Measurements from ENCODE around the gene A1BG.

Gene A1BG

GRCh38 chr19:58367698-58368454 is 14.6 kb upstream of the A1BG start:
- Histone ChIP-seq H3K79me2 (ENCODE audit: insufficient read depth, low read length) (no peaks in the 10 kb centered on the region), H3K9me3 (ENCODE audit: insufficient read depth, low read depth, low read length) (no peaks in the 10 kb centered on the region), H3K9ac (ENCODE audit: low read depth, low read length, poor library complexity, severe bottlenecking) (no peak overlapping the region), H3K4me2 (ENCODE audit: low read depth, low read length, poor library complexity, severe bottlenecking) (no peak overlapping the region), H2AFZ (ENCODE audit: low read length) (no peak overlapping the region), H3K9me2 (replicated peaks; ENCODE audit: low read depth, low read length) (no peaks in the 10 kb centered on the region), H3K36me3 (ENCODE audit: insufficient read depth, low read length) (no peaks in the 10 kb centered on the region), H3K4me3 (ENCODE audit: low read length, poor library complexity, severe bottlenecking) (no peak overlapping the region), H4K20me1 (ENCODE audit: insufficient read depth, low read length, poor library complexity, severe bottlenecking) (no peaks in the 10 kb centered on the region), H3K27me3 (ENCODE audit: insufficient read depth, low read length, poor library complexity, severe bottlenecking) (no peaks in the 10 kb centered on the region), H3F3A (ENCODE audit: low read depth) (no peaks in the 10 kb centered on the region), H3K4me1 (ENCODE audit: insufficient read depth, low read length, poor library complexity, severe bottlenecking) (peaks cover 5% of the 10 kb centered on the region)
- TF ChIP-seq CTCF (conservative IDR thresholded peaks at IDR 0.05; ENCODE audit: low read length): no peak
- TF ChIP-seq EZH2phosphoT487 (IDR thresholded peaks at IDR 0.05; ENCODE audit: borderline replicate concordance): no peak

- Histone ChIP-seq H2AFZ (ENCODE audit: low read length) (no peak overlapping the region), H3K9me3 (ENCODE audit: insufficient read depth, low read depth, low read length) (no peaks in the 10 kb centered on the region), H3K9me2 (replicated peaks; ENCODE audit: low read depth, low read length) (no peaks in the 10 kb centered on the region), H3K36me3 (ENCODE audit: insufficient read depth, low read length) (no peaks in the 10 kb centered on the region), H3K4me2 (ENCODE audit: low read depth, low read length, poor library complexity, severe bottlenecking) (no peak overlapping the region), H4K20me1 (ENCODE audit: insufficient read depth, low read length, poor library complexity, severe bottlenecking) (no peaks in the 10 kb centered on the region), H3K4me3 (ENCODE audit: low read length, poor library complexity, severe bottlenecking) (no peak overlapping the region), H3K27me3 (ENCODE audit: insufficient read depth, low read length, poor library complexity, severe bottlenecking) (no peaks in the 10 kb centered on the region), H3F3A (ENCODE audit: low read depth) (no peaks in the 10 kb centered on the region), H3K9ac (ENCODE audit: low read depth, low read length, poor library complexity, severe bottlenecking) (no peak overlapping the region), H3K79me2 (ENCODE audit: insufficient read depth, low read length) (no peaks in the 10 kb centered on the region), H3K4me1 (ENCODE audit: insufficient read depth, low read length, poor library complexity, severe bottlenecking) (peaks cover 9% of the 10 kb centered on the region)
- TF ChIP-seq EZH2phosphoT487 (IDR thresholded peaks at IDR 0.05; ENCODE audit: borderline replicate concordance) (no peak), CTCF (conservative IDR thresholded peaks at IDR 0.05; ENCODE audit: low read length) (peak; percentile 50)
These were observed 13.5 kb upstream of the A1BG start for GRCh38 chr19:58366585-58367430.

GRCh38 chr19:58364146-58364545 is 10.9 kb upstream of the A1BG start:
- Histone ChIP-seq H3K9ac (ENCODE audit: low read depth, low read length, poor library complexity, severe bottlenecking) (no peak overlapping the region), H2AFZ (ENCODE audit: low read length) (no peak overlapping the region), H3K9me3 (ENCODE audit: insufficient read depth, low read depth, low read length) (no peaks in the 10 kb centered on the region), H3K4me2 (ENCODE audit: low read depth, low read length, poor library complexity, severe bottlenecking) (no peak overlapping the region), H3K4me1 (ENCODE audit: insufficient read depth, low read length, poor library complexity, severe bottlenecking) (peaks cover 17% of the 10 kb centered on the region), H3K79me2 (ENCODE audit: insufficient read depth, low read length) (no peaks in the 10 kb centered on the region), H3F3A (ENCODE audit: low read depth) (no peaks in the 10 kb centered on the region), H3K36me3 (ENCODE audit: insufficient read depth, low read length) (no peaks in the 10 kb centered on the region), H3K9me2 (replicated peaks; ENCODE audit: low read depth, low read length) (no peaks in the 10 kb centered on the region), H3K27me3 (ENCODE audit: insufficient read depth, low read length, poor library complexity, severe bottlenecking) (no peaks in the 10 kb centered on the region), H3K4me3 (ENCODE audit: low read length, poor library complexity, severe bottlenecking) (no peak overlapping the region), H4K20me1 (ENCODE audit: insufficient read depth, low read length, poor library complexity, severe bottlenecking) (no peaks in the 10 kb centered on the region)
- TF ChIP-seq CTCF (conservative IDR thresholded peaks at IDR 0.05; ENCODE audit: low read length): no peak
- TF ChIP-seq EZH2phosphoT487 (IDR thresholded peaks at IDR 0.05; ENCODE audit: borderline replicate concordance): no peak

All from Loucy (cell line).